Activated naive CD8-positive, alpha-beta T cell treated with anti-CD3 and anti-CD28 coated beads, Interleukin-2, amount 50 U/mL, for 24 hours (primary cell): ENCODE measurements around the gene LGALS16.
"Not testable (repeated sequence)": the region's sequence is repeated elsewhere in the genome, so short reads cannot be mapped to it uniquely, and the experiment has no call there.

ENCODE experiments used
- ATAC-seq: fragments of 150-1000 bp; cut with Tn5 transposase; one replicate; pipeline ENCODE4 v1.10.0; 2021
- DNase-seq: peaks from one replicate; pipeline ENCODE4 v3.0.0; 2021
- H3K27ac Mint-ChIP-seq: one replicate; pipeline ENCODE4 v1.8.0; 2021; ENCODE audit warnings: mild to moderate bottlenecking, mixed read lengths
- H3K27me3 Mint-ChIP-seq: one replicate; pipeline ENCODE4 v1.8.0; 2021; ENCODE audit warnings: mixed read lengths
- H3K36me3 Mint-ChIP-seq: one replicate; pipeline ENCODE4 v1.8.0; 2021; ENCODE audit warnings: low read depth, mixed read lengths
- H3K4me1 Mint-ChIP-seq: one replicate; pipeline ENCODE4 v1.8.0; 2021; ENCODE audit warnings: mixed read lengths
- H3K4me3 Mint-ChIP-seq: one replicate; pipeline ENCODE4 v1.8.0; 2021; ENCODE audit warnings: mild to moderate bottlenecking, moderate library complexity, mixed read lengths
- H3K9me3 Mint-ChIP-seq: one replicate; pipeline ENCODE4 v1.8.0; 2021; ENCODE audit warnings: mixed read lengths

LGALS16 gene

GRCh38 chr19:39688637-39689036, 32.9 kb downstream of the LGALS16 start:
- peaks cover 14% of the 10 kb centered on the region for H3K27me3 Mint-ChIP-seq
- H3K4me3 Mint-ChIP-seq, H3K9me3 Mint-ChIP-seq, H3K36me3 Mint-ChIP-seq, H3K4me1 Mint-ChIP-seq, DNase-seq, ATAC-seq, H3K27ac Mint-ChIP-seq: not testable (repeated sequence)

- Mint-ChIP-seq H3K9me3 (no peaks in the 10 kb centered on the region), H3K27me3 (peaks cover 22% of the 10 kb centered on the region), H3K27ac (no peak overlapping the region), H3K4me1 (no peaks in the 10 kb centered on the region), H3K36me3 (no peaks in the 10 kb centered on the region), H3K4me3 (no peak overlapping the region)
- ATAC-seq (no peak), DNase-seq (no peak)
Observed at GRCh38 chr19:39692166-39692565, 36.5 kb downstream of the LGALS16 start.

- Mint-ChIP-seq H3K36me3 (no peaks in the 10 kb centered on the region), H3K4me1 (no peaks in the 10 kb centered on the region), H3K9me3 (no peaks in the 10 kb centered on the region), H3K27ac (no peak overlapping the region), H3K4me3 (no peak overlapping the region), H3K27me3 (peaks cover 22% of the 10 kb centered on the region)
- no peak for ATAC-seq
- no peak for DNase-seq
Observed at GRCh38 chr19:39692822-39693221, 37.1 kb downstream of the LGALS16 start.

- ATAC-seq, result no peak
- H3K4me3 Mint-ChIP-seq, result no peak overlapping the region
- H3K4me1 Mint-ChIP-seq, result no peaks in the 10 kb centered on the region
- no peaks in the 10 kb centered on the region for H3K9me3 Mint-ChIP-seq
- peaks cover 27% of the 10 kb centered on the region for H3K27me3 Mint-ChIP-seq
- no peak for DNase-seq
- no peaks in the 10 kb centered on the region for H3K36me3 Mint-ChIP-seq
- no peak overlapping the region for H3K27ac Mint-ChIP-seq
Observed at GRCh38 chr19:39695759-39696158, 40.0 kb downstream of the LGALS16 start.

- no peak overlapping the region for H3K27ac Mint-ChIP-seq
- ATAC-seq (no peak), DNase-seq (no peak)
- peaks cover 26% of the 10 kb centered on the region for H3K27me3 Mint-ChIP-seq
- H3K9me3 Mint-ChIP-seq, result no peaks in the 10 kb centered on the region
- H3K4me3 Mint-ChIP-seq, result no peak overlapping the region
- no peaks in the 10 kb centered on the region for H3K36me3 Mint-ChIP-seq
- H3K4me1 Mint-ChIP-seq, result no peaks in the 10 kb centered on the region
Observed at GRCh38 chr19:39696387-39696786, 40.7 kb downstream of the LGALS16 start.

- DNase-seq (no peak), ATAC-seq (no peak)
- H3K4me1 Mint-ChIP-seq, result no peaks in the 10 kb centered on the region
- H3K36me3 Mint-ChIP-seq, result no peaks in the 10 kb centered on the region
- H3K9me3 Mint-ChIP-seq, result no peaks in the 10 kb centered on the region
- no peak overlapping the region for H3K27ac Mint-ChIP-seq
- no peak overlapping the region for H3K4me3 Mint-ChIP-seq
- peaks cover 24% of the 10 kb centered on the region for H3K27me3 Mint-ChIP-seq
Observed at GRCh38 chr19:39698535-39698934, 42.8 kb downstream of the LGALS16 start.

GRCh38 chr19:39701291-39701690, 45.6 kb downstream of the LGALS16 start:
- H3K27me3 Mint-ChIP-seq, result peaks cover 13% of the 10 kb centered on the region

GRCh38 chr19:39704181-39705044, 48.7 kb downstream of the LGALS16 start, which contains the start of gene LGALS14:
Gene LGALS14, plus strand, starts transcription at chr19:39704481. Its CDS starts 48 bp downstream, at chr19:39704529.
- Mint-ChIP-seq H3K27ac (no peak within 1 kb of the TSS), H3K4me1 (peaks cover 21% of the 10 kb centered on the region), H3K9me3 (no peaks in the 10 kb centered on the region), H3K4me3 (no peak within 1 kb of the TSS), H3K27me3 (peaks cover 8% of the 10 kb centered on the region), H3K36me3 (no peaks in the 10 kb centered on the region)
- no peak for DNase-seq
- peak; percentile 66 for ATAC-seq

More at GRCh38 chr19:39701291-39701690, 45.6 kb downstream of the LGALS16 start:
- H3K36me3 Mint-ChIP-seq, result no peaks in the 10 kb centered on the region
- H3K4me1 Mint-ChIP-seq, result peaks cover 21% of the 10 kb centered on the region
- no peaks in the 10 kb centered on the region for H3K9me3 Mint-ChIP-seq
- DNase-seq, result no peak
- no peak for ATAC-seq
- H3K27ac Mint-ChIP-seq, result no peak overlapping the region
- no peak overlapping the region for H3K4me3 Mint-ChIP-seq

GRCh38 chr19:39705578-39706188, 50.0 kb downstream of the LGALS16 start:
- Mint-ChIP-seq H3K27ac (peak overlapping the region; percentile 29), H3K4me1 (peaks cover 21% of the 10 kb centered on the region), H3K9me3 (no peaks in the 10 kb centered on the region), H3K36me3 (no peaks in the 10 kb centered on the region), H3K27me3 (peaks cover 4% of the 10 kb centered on the region), H3K4me3 (no peak overlapping the region)
- DNase-seq (peak; percentile 14), ATAC-seq (peak; percentile 41)

- Mint-ChIP-seq H3K9me3 (peaks cover 7% of the 10 kb centered on the region), H3K4me1 (peaks cover 21% of the 10 kb centered on the region), H3K27ac (no peak overlapping the region), H3K36me3 (no peaks in the 10 kb centered on the region), H3K27me3 (peaks cover 5% of the 10 kb centered on the region), H3K4me3 (no peak overlapping the region)
- no peak for ATAC-seq
- no peak for DNase-seq
Observed at GRCh38 chr19:39708594-39708993, 52.9 kb downstream of the LGALS16 start.

- no peak overlapping the region for H3K4me3 Mint-ChIP-seq
- ATAC-seq (no peak), DNase-seq (no peak)
- peaks cover 19% of the 10 kb centered on the region for H3K4me1 Mint-ChIP-seq
- H3K27me3 Mint-ChIP-seq, result peaks cover 5% of the 10 kb centered on the region
- H3K27ac Mint-ChIP-seq, result no peak overlapping the region
- no peaks in the 10 kb centered on the region for H3K36me3 Mint-ChIP-seq
- peaks cover 8% of the 10 kb centered on the region for H3K9me3 Mint-ChIP-seq
Observed at GRCh38 chr19:39709026-39709872, 53.5 kb downstream of the LGALS16 start.
